ENCODE results near the gene ZNF784. TPM values are rescaled to one million over a fixed set of nuclear protein-coding genes. Genes with fewer than 3 reads are reported as not detected.

The ZNF784 gene
- total RNA-seq, 1 donor from 2014 or later: 6.8 TPM

GRCh38 chr19:55611300-55611982 lies 12.9 kb downstream of the ZNF784 start:
- Mint-ChIP-seq H3K27me3 (ENCODE audit: unreplicated experiment) (peaks cover 12% of the 10 kb centered on the region), H3K9me3 (ENCODE audit: unreplicated experiment) (peaks cover under 1% of the 10 kb centered on the region), H3K4me1 (ENCODE audit: unreplicated experiment) (peaks cover 12% of the 10 kb centered on the region), H3K4me3 (ENCODE audit: unreplicated experiment) (no peak overlapping the region), H3K36me3 (ENCODE audit: low read depth, unreplicated experiment) (peaks cover 24% of the 10 kb centered on the region), H3K27ac (ENCODE audit: unreplicated experiment) (no peak overlapping the region)
- TF ChIP-seq, protein P1, sequence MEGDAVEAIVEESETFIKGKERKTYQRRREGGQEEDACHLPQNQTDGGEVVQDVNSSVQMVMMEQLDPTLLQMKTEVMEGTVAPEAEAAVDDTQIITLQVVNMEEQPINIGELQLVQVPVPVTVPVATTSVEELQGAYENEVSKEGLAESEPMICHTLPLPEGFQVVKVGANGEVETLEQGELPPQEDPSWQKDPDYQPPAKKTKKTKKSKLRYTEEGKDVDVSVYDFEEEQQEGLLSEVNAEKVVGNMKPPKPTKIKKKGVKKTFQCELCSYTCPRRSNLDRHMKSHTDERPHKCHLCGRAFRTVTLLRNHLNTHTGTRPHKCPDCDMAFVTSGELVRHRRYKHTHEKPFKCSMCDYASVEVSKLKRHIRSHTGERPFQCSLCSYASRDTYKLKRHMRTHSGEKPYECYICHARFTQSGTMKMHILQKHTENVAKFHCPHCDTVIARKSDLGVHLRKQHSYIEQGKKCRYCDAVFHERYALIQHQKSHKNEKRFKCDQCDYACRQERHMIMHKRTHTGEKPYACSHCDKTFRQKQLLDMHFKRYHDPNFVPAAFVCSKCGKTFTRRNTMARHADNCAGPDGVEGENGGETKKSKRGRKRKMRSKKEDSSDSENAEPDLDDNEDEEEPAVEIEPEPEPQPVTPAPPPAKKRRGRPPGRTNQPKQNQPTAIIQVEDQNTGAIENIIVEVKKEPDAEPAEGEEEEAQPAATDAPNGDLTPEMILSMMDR (IDR thresholded peaks at IDR 0.05; ENCODE audit: unreplicated experiment): no peak
- DNase-seq (ENCODE audit: low spot score): no peak

DNA sequence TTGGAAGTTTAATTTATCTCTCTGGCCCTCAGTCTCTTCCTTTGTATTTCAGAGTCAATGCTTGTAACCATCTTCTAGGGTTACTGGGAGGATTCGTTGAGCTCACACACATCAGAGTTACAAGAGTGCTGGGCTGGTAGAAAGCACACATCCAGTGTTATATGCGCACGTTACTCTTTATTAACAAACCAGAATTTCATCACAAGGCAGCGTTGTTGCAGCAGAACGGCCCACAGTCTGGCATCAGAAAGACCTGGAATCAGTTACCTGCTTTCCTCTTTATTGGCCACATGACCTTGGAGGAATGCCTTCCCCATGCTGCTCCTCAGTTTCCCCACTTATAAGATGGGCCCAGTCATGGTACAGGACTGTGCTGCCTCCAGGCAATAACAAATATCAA lies 15.0 kb downstream of the ZNF784 start:
- no peak for DNase-seq (ENCODE audit: low spot score)
- peaks cover 6% of the 10 kb centered on the region for H3K9me3 Mint-ChIP-seq (ENCODE audit: unreplicated experiment)
- H3K27ac Mint-ChIP-seq (ENCODE audit: unreplicated experiment): no peak overlapping the region
- TF ChIP-seq, protein P1 (IDR thresholded peaks at IDR 0.05; ENCODE audit: unreplicated experiment): no peak
- peaks cover 31% of the 10 kb centered on the region for H3K36me3 Mint-ChIP-seq (ENCODE audit: low read depth, unreplicated experiment)
- H3K27me3 Mint-ChIP-seq (ENCODE audit: unreplicated experiment): peaks cover 21% of the 10 kb centered on the region
- H3K4me3 Mint-ChIP-seq (ENCODE audit: unreplicated experiment): no peak overlapping the region
- H3K4me1 Mint-ChIP-seq (ENCODE audit: unreplicated experiment): peaks cover 23% of the 10 kb centered on the region

DNA sequence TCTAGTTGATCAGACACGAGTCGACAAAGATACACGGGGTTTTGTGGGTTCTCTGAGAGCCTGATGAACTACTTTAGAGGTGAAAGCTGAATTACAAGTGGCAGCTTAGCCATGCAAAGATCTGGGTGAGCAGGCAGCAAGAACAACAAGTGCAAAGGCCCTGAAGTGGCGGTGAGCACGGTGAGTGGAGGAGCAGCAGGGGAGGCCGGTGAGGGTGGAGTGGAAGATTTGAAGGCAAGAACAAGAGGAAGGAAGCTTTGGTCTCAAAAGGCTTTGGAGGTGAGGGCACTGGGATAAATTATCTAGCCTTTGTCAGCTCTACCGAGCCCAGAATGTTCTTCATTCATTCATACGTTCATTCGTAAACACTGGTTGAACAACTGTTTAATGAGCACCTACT lies 17.5 kb downstream of the ZNF784 start:
- H3K4me1 Mint-ChIP-seq (ENCODE audit: unreplicated experiment): peaks cover 23% of the 10 kb centered on the region
- H3K36me3 Mint-ChIP-seq (ENCODE audit: low read depth, unreplicated experiment): peaks cover 30% of the 10 kb centered on the region
- H3K9me3 Mint-ChIP-seq (ENCODE audit: unreplicated experiment): peaks cover 6% of the 10 kb centered on the region
- TF ChIP-seq, protein P1 (IDR thresholded peaks at IDR 0.05; ENCODE audit: unreplicated experiment): no peak
- H3K4me3 Mint-ChIP-seq (ENCODE audit: unreplicated experiment): peak overlapping the region; percentile 98
- H3K27me3 Mint-ChIP-seq (ENCODE audit: unreplicated experiment): peaks cover 26% of the 10 kb centered on the region
- no peak for DNase-seq (ENCODE audit: low spot score)
- H3K27ac Mint-ChIP-seq (ENCODE audit: unreplicated experiment): peak overlapping the region; percentile 99

- H3K27me3 Mint-ChIP-seq (ENCODE audit: unreplicated experiment): peaks cover 29% of the 10 kb centered on the region
- H3K27ac Mint-ChIP-seq (ENCODE audit: unreplicated experiment): peak overlapping the region; percentile 99
- H3K4me1 Mint-ChIP-seq (ENCODE audit: unreplicated experiment): peaks cover 26% of the 10 kb centered on the region
- peaks cover 6% of the 10 kb centered on the region for H3K9me3 Mint-ChIP-seq (ENCODE audit: unreplicated experiment)
- peaks cover 26% of the 10 kb centered on the region for H3K36me3 Mint-ChIP-seq (ENCODE audit: low read depth, unreplicated experiment)
- peak overlapping the region; percentile 98 for H3K4me3 Mint-ChIP-seq (ENCODE audit: unreplicated experiment)
- DNase-seq (ENCODE audit: low spot score): no peak
- TF ChIP-seq, protein P1 (IDR thresholded peaks at IDR 0.05; ENCODE audit: unreplicated experiment): no peak
These were observed 17.9 kb downstream of the ZNF784 start for GRCh38 chr19:55606471-55606787.

DNA sequence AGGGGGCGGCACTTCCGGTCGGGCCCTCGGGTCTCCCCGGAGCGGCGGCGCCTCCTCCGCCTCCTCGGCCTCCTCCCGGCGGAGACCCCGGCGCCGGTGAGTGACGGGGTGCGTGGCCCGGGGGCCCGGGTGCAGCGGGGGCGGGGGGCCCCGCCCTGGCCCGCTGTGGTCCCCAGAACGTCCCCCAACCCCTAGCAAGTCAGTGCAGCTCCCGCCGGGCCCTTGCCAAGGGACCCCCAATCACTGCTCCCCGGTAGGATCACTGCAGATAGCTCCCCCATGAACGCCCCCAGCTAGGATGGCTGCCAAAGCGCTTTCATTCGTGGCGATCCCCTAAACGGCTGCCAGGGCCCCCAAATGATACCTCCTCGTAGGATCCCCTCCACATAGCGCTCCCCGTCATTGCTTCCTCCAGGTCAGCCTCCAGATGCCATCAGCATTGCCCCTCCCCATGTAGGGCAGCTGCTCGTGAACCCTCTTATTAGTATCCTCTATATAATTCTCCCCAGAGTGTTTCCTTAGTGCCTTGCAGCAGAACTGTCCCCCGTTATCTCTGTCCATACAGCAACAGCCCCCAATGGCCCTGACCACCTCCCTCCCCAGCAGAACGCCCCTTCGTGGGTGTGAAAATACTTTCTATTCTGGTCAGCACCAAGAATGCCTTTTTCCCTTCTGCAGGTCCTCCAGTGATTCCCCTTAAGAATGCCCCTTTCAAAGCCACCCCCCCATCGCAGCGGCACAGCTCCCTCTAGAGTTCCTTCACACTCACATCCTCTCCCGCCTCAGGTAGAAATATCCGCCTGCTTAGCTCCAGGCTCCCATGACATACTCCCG lies 18.5 kb downstream of the ZNF784 start, which contains the start of gene ZNF865:
Gene ZNF865 (plus strand): TSS at position 11 of the 834 bp plus-strand sequence. CDS start 7,972 bp downstream, outside the sequence.
- Mint-ChIP-seq H3K4me3 (ENCODE audit: unreplicated experiment) (peak within 1 kb of the TSS; percentile 98), H3K9me3 (ENCODE audit: unreplicated experiment) (peaks cover 6% of the 10 kb centered on the region), H3K27me3 (ENCODE audit: unreplicated experiment) (peaks cover 32% of the 10 kb centered on the region), H3K4me1 (ENCODE audit: unreplicated experiment) (peaks cover 26% of the 10 kb centered on the region), H3K36me3 (ENCODE audit: low read depth, unreplicated experiment) (peaks cover 24% of the 10 kb centered on the region), H3K27ac (ENCODE audit: unreplicated experiment) (peak within 1 kb of the TSS; percentile 99)
- TF ChIP-seq, protein P1 (IDR thresholded peaks at IDR 0.05; ENCODE audit: unreplicated experiment): no peak
- DNase-seq (ENCODE audit: low spot score): peak; percentile 71
